Stimulated activated CD4-positive, alpha-beta T cell treated with anti-CD3 and anti-CD28 coated beads, Interleukin-1b, Interleukin-23, amount 100 ng/mL, for 4 hours (primary cell): ENCODE measurements around the gene H1-8.
"Not testable (repeated sequence)": the region's sequence is repeated elsewhere in the genome, so short reads cannot be mapped to it uniquely, and the experiment has no call there.

ENCODE experiments used
- DNase-seq, 2 donors: peaks; one replicate each; pipeline ENCODE4 v3.0.0-alpha.2; 2020; ENCODE audit warnings: low read depth in 2 of 2

H1-8 gene

GRCh38 chr3:129515108-129515820 is 27.7 kb upstream of the H1-8 start:
- not testable (repeated sequence) for DNase-seq

DNA sequence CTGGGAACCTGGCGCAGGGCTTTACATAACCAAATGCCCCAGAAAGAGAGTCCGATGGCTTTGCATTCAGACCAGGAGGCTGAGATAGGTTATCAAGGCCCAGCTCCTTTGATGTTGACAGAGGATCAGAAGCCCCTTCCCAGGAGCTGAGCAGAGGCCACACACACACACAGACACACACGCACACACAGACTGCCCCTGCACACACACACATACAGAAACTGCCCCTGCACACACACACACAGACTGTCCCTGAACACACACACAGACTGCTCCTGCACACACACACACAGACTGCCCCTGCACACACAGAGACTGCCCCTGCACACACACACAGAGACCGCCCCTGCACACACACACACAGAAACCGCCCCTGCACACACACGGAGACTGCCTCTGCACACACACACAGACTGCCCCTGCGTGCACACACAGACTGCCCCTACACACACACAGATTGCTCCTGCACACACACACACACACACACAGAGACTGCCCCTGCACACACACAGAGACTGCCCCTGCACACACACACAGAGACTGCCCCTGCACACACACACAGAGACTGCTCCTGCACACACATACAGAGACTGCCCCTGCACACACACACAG is 27.0 kb upstream of the H1-8 start:
- not testable (repeated sequence) for DNase-seq

DNA sequence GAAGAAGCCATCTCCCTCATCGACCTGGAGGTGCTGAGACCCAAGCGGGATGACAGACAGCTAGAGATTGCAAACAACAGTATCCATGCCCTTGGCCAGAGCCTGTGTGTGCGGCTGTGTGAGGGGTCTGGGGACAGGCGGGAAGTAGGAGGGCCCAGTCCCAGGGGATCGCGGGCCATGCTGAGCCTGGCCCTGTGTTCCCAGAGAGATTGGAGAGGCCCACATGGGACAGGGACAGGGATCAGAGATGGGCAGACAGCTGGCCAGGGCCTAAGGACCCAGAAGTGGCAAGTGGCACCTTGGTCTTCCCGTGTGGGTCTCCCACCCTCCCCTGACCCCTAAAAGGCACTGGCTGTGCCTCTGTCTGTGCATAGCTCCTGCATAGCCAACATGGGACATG is 25.5 kb upstream of the H1-8 start:
- no peak for DNase-seq

- no peak for DNase-seq
These were observed 24.9 kb upstream of the H1-8 start for GRCh38 chr3:129518038-129518561.

- DNase-seq, result no peak
These were observed 24.4 kb upstream of the H1-8 start for GRCh38 chr3:129518581-129518980.

GRCh38 chr3:129519449-129519848 is 23.5 kb upstream of the H1-8 start:
- DNase-seq, result no peak

GRCh38 chr3:129519896-129520715 is 22.9 kb upstream of the H1-8 start:
- DNase-seq, result no peak

- no peak for DNase-seq
These were observed 22.0 kb upstream of the H1-8 start for GRCh38 chr3:129520960-129521359.

DNA sequence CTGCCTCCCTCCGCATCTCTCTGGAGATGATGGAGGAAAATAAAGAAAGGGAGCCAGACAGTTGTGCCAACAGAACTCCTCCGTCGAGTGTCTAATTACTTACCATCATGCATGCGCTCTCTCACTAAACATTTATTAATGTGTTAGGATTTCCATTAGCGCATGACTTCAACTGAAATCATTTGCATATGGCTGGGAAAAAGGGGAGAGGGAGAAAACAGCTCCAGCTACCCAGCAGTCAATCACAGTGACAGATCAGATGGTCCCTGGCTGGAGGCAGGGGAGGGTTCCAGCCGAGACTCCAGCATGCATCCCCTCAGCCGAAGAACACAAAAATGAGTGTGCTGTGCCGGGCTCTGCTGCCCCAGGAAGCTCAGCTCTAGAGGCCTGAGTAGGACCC is 21.4 kb upstream of the H1-8 start:
- DNase-seq, result no peak

GRCh38 chr3:129522953-129523352 is 20.0 kb upstream of the H1-8 start:
- DNase-seq, result no peak

DNA sequence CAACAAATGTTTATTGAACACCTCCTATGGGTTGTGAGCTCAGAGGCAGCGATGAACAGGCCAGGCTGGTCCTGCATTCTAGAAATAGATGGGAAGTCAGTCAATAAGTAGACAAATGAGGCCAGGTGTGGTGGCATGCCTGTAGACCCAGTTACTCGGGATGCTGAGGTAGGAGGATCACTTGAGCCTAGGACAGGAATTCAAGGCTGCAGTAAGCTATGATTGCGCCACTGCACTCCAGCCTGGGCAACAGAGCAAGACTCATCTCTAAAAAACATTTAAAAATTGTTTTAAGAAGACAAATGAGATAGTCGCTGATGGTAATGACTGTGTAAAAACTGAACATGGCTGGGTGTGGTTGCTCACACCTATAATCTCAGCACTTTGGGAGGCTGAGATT is 18.9 kb upstream of the H1-8 start:
- DNase-seq, result no peak

GRCh38 chr3:129525341-129525968 is 17.5 kb upstream of the H1-8 start:
- no peak for DNase-seq

DNA sequence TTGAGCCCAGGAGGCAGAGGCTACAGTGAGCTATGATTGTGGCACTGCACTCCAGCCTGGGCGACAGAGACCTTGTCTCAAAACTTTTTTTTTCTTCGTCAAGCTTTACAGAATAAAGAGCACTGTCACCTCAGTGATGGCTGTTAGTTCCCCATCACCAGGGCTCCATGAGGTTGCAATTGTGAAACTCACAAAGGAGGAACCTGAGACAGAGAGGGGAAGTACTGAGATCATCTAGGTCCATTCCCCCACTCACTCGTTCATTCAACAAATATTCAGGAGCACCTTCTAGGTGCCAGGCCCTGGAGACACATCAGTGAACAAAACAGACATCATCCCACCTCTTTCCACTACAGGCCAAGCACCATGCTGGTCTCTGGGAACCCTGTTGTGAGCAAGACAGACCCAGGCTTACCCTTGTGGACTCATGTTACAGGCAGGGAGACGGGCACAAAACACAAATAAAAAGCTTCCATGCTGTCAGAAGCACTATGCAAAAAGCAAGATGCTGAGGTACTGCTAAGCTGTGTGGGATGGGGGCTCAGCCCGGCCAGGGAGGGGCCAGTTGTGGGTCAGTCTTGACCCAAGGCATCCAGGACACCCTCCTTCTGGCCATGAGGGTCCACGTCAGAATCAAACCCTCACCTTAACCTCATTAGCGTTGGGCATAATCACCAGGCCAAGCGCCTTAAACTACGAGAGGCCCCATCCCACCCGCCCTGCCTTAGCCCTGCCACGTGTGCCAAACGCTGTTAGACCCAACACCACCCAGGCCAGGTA is 16.7 kb upstream of the H1-8 start:
- no peak for DNase-seq

DNA sequence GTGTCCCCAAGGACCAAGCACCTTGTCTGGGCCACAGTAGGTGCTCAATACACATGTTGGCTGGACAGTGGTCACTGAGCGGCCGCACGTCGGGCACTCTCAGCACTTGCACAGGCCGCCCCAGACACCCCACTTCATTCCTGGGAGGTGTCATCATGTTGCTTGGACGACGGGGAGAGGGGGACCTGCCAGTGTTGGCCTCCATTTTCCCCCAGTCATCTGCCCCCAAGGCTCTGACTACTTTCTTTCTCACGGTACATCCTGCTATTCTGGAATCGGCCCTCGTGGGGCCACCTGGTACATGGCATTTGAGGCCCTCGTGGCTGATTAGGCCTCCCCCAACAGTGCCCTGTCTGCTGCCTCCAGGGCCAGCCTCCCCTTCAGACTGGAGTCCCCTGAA is 15.7 kb upstream of the H1-8 start:
- DNase-seq, result no peak

DNA sequence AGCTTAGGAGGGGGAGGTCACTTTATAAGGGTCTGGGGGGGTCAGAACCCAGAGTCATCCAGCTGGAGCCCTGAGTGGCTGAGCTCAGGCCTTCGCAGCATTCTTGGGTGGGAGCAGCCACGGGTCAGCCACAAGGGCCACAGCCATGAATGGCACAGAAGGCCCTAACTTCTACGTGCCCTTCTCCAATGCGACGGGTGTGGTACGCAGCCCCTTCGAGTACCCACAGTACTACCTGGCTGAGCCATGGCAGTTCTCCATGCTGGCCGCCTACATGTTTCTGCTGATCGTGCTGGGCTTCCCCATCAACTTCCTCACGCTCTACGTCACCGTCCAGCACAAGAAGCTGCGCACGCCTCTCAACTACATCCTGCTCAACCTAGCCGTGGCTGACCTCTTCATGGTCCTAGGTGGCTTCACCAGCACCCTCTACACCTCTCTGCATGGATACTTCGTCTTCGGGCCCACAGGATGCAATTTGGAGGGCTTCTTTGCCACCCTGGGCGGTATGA is 14.3 kb upstream of the H1-8 start, which contains the start of gene RHO:
Gene RHO (plus strand): TSS at position 51 of the 512 bp plus-strand sequence. CDS start 95 bp downstream, at position 146.
- no peak for DNase-seq

- no peak for DNase-seq
These were observed 13.4 kb upstream of the H1-8 start for GRCh38 chr3:129529436-129530210.

DNA sequence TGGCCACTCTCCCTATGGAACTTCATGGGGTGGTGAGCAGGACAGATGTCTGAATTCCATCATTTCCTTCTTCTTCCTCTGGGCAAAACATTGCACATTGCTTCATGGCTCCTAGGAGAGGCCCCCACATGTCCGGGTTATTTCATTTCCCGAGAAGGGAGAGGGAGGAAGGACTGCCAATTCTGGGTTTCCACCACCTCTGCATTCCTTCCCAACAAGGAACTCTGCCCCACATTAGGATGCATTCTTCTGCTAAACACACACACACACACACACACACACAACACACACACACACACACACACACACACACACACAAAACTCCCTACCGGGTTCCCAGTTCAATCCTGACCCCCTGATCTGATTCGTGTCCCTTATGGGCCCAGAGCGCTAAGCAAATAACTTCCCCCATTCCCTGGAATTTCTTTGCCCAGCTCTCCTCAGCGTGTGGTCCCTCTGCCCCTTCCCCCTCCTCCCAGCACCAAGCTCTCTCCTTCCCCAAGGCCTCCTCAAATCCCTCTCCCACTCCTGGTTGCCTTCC is 12.7 kb upstream of the H1-8 start:
- no peak for DNase-seq

DNA sequence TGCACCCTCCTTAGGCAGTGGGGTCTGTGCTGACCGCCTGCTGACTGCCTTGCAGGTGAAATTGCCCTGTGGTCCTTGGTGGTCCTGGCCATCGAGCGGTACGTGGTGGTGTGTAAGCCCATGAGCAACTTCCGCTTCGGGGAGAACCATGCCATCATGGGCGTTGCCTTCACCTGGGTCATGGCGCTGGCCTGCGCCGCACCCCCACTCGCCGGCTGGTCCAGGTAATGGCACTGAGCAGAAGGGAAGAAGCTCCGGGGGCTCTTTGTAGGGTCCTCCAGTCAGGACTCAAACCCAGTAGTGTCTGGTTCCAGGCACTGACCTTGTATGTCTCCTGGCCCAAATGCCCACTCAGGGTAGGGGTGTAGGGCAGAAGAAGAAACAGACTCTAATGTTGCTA is 12.2 kb upstream of the H1-8 start:
- no peak for DNase-seq

DNA sequence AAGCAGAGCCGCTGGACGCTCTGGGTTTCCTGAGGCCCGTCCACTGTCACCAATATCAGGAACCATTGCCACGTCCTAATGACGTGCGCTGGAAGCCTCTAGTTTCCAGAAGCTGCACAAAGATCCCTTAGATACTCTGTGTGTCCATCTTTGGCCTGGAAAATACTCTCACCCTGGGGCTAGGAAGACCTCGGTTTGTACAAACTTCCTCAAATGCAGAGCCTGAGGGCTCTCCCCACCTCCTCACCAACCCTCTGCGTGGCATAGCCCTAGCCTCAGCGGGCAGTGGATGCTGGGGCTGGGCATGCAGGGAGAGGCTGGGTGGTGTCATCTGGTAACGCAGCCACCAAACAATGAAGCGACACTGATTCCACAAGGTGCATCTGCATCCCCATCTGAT is 11.3 kb upstream of the H1-8 start:
- no peak for DNase-seq

GRCh38 chr3:129532261-129532660 is 10.7 kb upstream of the H1-8 start:
- DNase-seq, result no peak
